ENCODE data around the gene ACYP2. TPM values are rescaled to one million over a fixed set of nuclear protein-coding genes. Genes with fewer than 3 reads are reported as not detected.
"Not testable (repeated sequence)": the region's sequence is repeated elsewhere in the genome, so short reads cannot be mapped to it uniquely, and the experiment has no call there.

ACYP2 gene
- total and polyA plus RNA-seq, 2 donors (not counting 1 experiment from before 2014, with no cell fraction given) = 14.0 to 17.2 TPM

GRCh38 chr2:54114479-54114878 lies 936 bp upstream of the ACYP2 start:
- Mint-ChIP-seq H3K4me3 (peak overlapping the region; percentile 98), H3K27ac (peak overlapping the region; percentile 100), H3K4me1 (peaks cover 16% of the 10 kb centered on the region)
- not testable (repeated sequence) for H3K27me3 ChIP-seq (replicated peaks in 1 of 4; ENCODE audit: control extremely low read depth in 1 of 4, control insufficient read depth in 3 of 4, insufficient read depth in 4 of 4, low read length in 3 of 4); H3K9me3 ChIP-seq (ENCODE audit: control extremely low read depth in 1 of 3, control insufficient read depth in 2 of 3, insufficient read depth in 1 of 3, low read length in 2 of 3); H3K9me3 Mint-ChIP-seq (ENCODE audit: insufficient read depth); H3K27me3 Mint-ChIP-seq; ATAC-seq (ENCODE audit: low read depth); H4K20me1 ChIP-seq (ENCODE audit: control insufficient read depth, insufficient read depth, low read length, poor library complexity, severe bottlenecking); H3K79me2 ChIP-seq (ENCODE audit: control insufficient read depth, insufficient read depth, low read length); H3K4me1 ChIP-seq (ENCODE audit: control insufficient read depth in 2 of 2, insufficient read depth in 2 of 2, low read length in 2 of 2); DNase-seq; H3K36me3 ChIP-seq (replicated peaks in 1 of 2; ENCODE audit: control extremely low read depth in 1 of 2, control insufficient read depth in 1 of 2, extremely low read depth in 1 of 2, insufficient read depth in 2 of 2, low read length in 1 of 2)
- H3K4me3 ChIP-seq (ENCODE audit: control extremely low read depth in 1 of 5, extremely low read depth in 1 of 5, insufficient read depth in 1 of 5, low read depth in 2 of 5, low read length in 4 of 5) = peak overlapping the region in 1 of 5 experiments; percentile 91
- POLR2A ChIA-PET = interaction anchor here (0.6 to 1.1 kb wide), 4 partner anchors 13 to 591 kb away, joined by 3 to 8 read pairs (median 4); no protein-coding TSS in a partner anchor
- H2AFZ ChIP-seq (ENCODE audit: insufficient read depth, low read depth, low read length, poor library complexity, severe bottlenecking) = peak overlapping the region; percentile 100
- CTCF ChIA-PET = interaction anchor here (0.7 to 1.6 kb wide), 4 partner anchors 11 to 724 kb away, joined by 3 to 9 read pairs (median 4); no protein-coding TSS in a partner anchor
- WGBS (ENCODE audit: insufficient coverage) = 89% methylated on average over 6 of the region's 6 CpGs
- intact Hi-C loops (cut with micrococcal nuclease) = loop anchor here (2.0 to 10.0 kb wide), 3 partner anchors 14 to 590 kb away; partner anchors contain the start of gene CHAC2
- H3K27ac ChIP-seq (ENCODE audit: low read length in 2 of 2) = peak overlapping the region in 1 of 2 donors; percentile 99
- H3K9ac ChIP-seq (ENCODE audit: low read length) = peak overlapping the region; percentile 98
- H3K4me2 ChIP-seq (replicated peaks; ENCODE audit: low read depth, low read length, poor library complexity, severe bottlenecking) = peak overlapping the region; percentile 77

- peak overlapping the region; percentile 97 to 99 for H3K27ac ChIP-seq (ENCODE audit: low read length in 2 of 2)
- H3K4me1 ChIP-seq (ENCODE audit: control insufficient read depth in 2 of 2, insufficient read depth in 2 of 2, low read length in 2 of 2) = peaks cover 7% of the 10 kb centered on the region in 2 donors
- H3K36me3 ChIP-seq (replicated peaks in 1 of 2; ENCODE audit: control extremely low read depth in 1 of 2, control insufficient read depth in 1 of 2, extremely low read depth in 1 of 2, insufficient read depth in 2 of 2, low read length in 1 of 2) = peaks cover 0 to 3% of the 10 kb centered on the region in 2 experiments
- H3K9me3 Mint-ChIP-seq (ENCODE audit: insufficient read depth) = no peaks in the 10 kb centered on the region
- peak overlapping the region; percentile 77 for H3K4me2 ChIP-seq (replicated peaks; ENCODE audit: low read depth, low read length, poor library complexity, severe bottlenecking)
- H3K4me3 Mint-ChIP-seq = peak overlapping the region; percentile 98
- no peaks in the 10 kb centered on the region for H4K20me1 ChIP-seq (ENCODE audit: control insufficient read depth, insufficient read depth, low read length, poor library complexity, severe bottlenecking)
- DNase-seq = no peak
- ChIA-PET POLR2A (interaction anchor here (0.6 to 1.1 kb wide), 3 partner anchors 14 to 590 kb away, joined by 3 to 4 read pairs (median 3); no protein-coding TSS in a partner anchor), CTCF (interaction anchor here (0.7 to 1.6 kb wide), 3 partner anchors 11 to 31 kb away, joined by 3 to 9 read pairs (median 6); no protein-coding TSS in a partner anchor)
- H3K9ac ChIP-seq (ENCODE audit: low read length) = peak overlapping the region; percentile 98
- peak overlapping the region; percentile 75 to 97 (median 85) for H3K4me3 ChIP-seq (ENCODE audit: control extremely low read depth in 1 of 5, extremely low read depth in 1 of 5, insufficient read depth in 1 of 5, low read depth in 2 of 5, low read length in 4 of 5)
- H3K27me3 Mint-ChIP-seq = no peaks in the 10 kb centered on the region
- H3K9me3 ChIP-seq (ENCODE audit: control extremely low read depth in 1 of 3, control insufficient read depth in 2 of 3, insufficient read depth in 1 of 3, low read length in 2 of 3) = peaks cover 0 to 3% (median 0%) of the 10 kb centered on the region in 3 donors
- H3K79me2 ChIP-seq (ENCODE audit: control insufficient read depth, insufficient read depth, low read length) = peaks cover 3% of the 10 kb centered on the region
- no CpG with 5 or more reads among the region's 3 CpGs for WGBS (ENCODE audit: insufficient coverage)
- no peaks in the 10 kb centered on the region for H3K27me3 ChIP-seq (replicated peaks in 1 of 4; ENCODE audit: control extremely low read depth in 1 of 4, control insufficient read depth in 3 of 4, insufficient read depth in 4 of 4, low read length in 3 of 4)
- intact Hi-C loops (cut with micrococcal nuclease) = loop anchor here (1.0 to 10.0 kb wide), 9 partner anchors 8 to 1117 kb away; partner anchors contain the start of genes ASB3, CHAC2, CLHC1 and EML6
- TF ChIP-seq CTCF (IDR thresholded peaks at IDR 0.05) = no peak
- TF ChIP-seq EZH2 (IDR thresholded peaks at IDR 0.05; ENCODE audit: borderline replicate concordance, insufficient read depth, low read depth, low read length, poor library complexity, severe bottlenecking) = no peak
- H3K27ac Mint-ChIP-seq = peak overlapping the region; percentile 100
- ATAC-seq (ENCODE audit: low read depth) = no peak
- H3K4me1 Mint-ChIP-seq = peaks cover 16% of the 10 kb centered on the region
- peak overlapping the region; percentile 100 for H2AFZ ChIP-seq (ENCODE audit: insufficient read depth, low read depth, low read length, poor library complexity, severe bottlenecking)
These were observed 505 bp upstream of the ACYP2 start for GRCh38 chr2:54114936-54115283.

GRCh38 chr2:54116598-54116997 lies 1.2 kb downstream of the ACYP2 start:
- WGBS (ENCODE audit: insufficient coverage) = 88% methylated on average over 9 of the region's 10 CpGs
- ChIA-PET CTCF (interaction anchor here (1.0 to 1.8 kb wide), 5 partner anchors 9 to 932 kb away, joined by 3 to 10 read pairs (median 4); no protein-coding TSS in a partner anchor), POLR2A (interaction anchor here (0.5 to 1.3 kb wide), 2 partner anchors 13 to 406 kb away, joined by 5 read pairs; no protein-coding TSS in a partner anchor)
- not testable (repeated sequence) for H3K4me1 ChIP-seq (ENCODE audit: control insufficient read depth in 2 of 2, insufficient read depth in 2 of 2, low read length in 2 of 2); H3K9ac ChIP-seq (ENCODE audit: low read length); H3K27me3 ChIP-seq (replicated peaks in 1 of 4; ENCODE audit: control extremely low read depth in 1 of 4, control insufficient read depth in 3 of 4, insufficient read depth in 4 of 4, low read length in 3 of 4); H3K79me2 ChIP-seq (ENCODE audit: control insufficient read depth, insufficient read depth, low read length); H3K27ac ChIP-seq (ENCODE audit: low read length in 2 of 2); H3K36me3 ChIP-seq (replicated peaks in 1 of 2; ENCODE audit: control extremely low read depth in 1 of 2, control insufficient read depth in 1 of 2, extremely low read depth in 1 of 2, insufficient read depth in 2 of 2, low read length in 1 of 2); H4K20me1 ChIP-seq (ENCODE audit: control insufficient read depth, insufficient read depth, low read length, poor library complexity, severe bottlenecking); H2AFZ ChIP-seq (ENCODE audit: insufficient read depth, low read depth, low read length, poor library complexity, severe bottlenecking); ATAC-seq (ENCODE audit: low read depth); H3K27me3 Mint-ChIP-seq; DNase-seq; H3K9me3 Mint-ChIP-seq (ENCODE audit: insufficient read depth)
- peaks cover 16% of the 10 kb centered on the region for H3K4me1 Mint-ChIP-seq
- peak overlapping the region; percentile 49 for H3K4me3 Mint-ChIP-seq
- Histone ChIP-seq H3K4me2 (replicated peaks; ENCODE audit: low read depth, low read length, poor library complexity, severe bottlenecking) (peak overlapping the region; percentile 77), H3K4me3 (ENCODE audit: control extremely low read depth in 1 of 5, extremely low read depth in 1 of 5, insufficient read depth in 1 of 5, low read depth in 2 of 5, low read length in 4 of 5) (peak overlapping the region in 1 of 5 experiments; percentile 91), H3K9me3 (ENCODE audit: control extremely low read depth in 1 of 3, control insufficient read depth in 2 of 3, insufficient read depth in 1 of 3, low read length in 2 of 3) (peaks cover 1 to 14% (median 13%) of the 10 kb centered on the region in 3 donors)
- H3K27ac Mint-ChIP-seq = peak overlapping the region; percentile 81
- intact Hi-C loops (cut with micrococcal nuclease) = loop anchor here (5.0 to 10.0 kb wide), 3 partner anchors 216 to 352 kb away; partner anchors contain the start of genes ASB3, CHAC2 and ERLEC1
